Activated T-cell treated with anti-CD3 and anti-CD28 coated beads for 4 hours (primary cell): ENCODE results near the gene TMEM80.

Experiments
- DNase-seq: peaks from one replicate; pipeline ENCODE4 v3.0.0-alpha.2; 2020

Gene TMEM80

GRCh38 chr11:748007-748359, 52.4 kb downstream of the TMEM80 start:
- no peak for DNase-seq

- no peak for DNase-seq
These were observed 54.1 kb downstream of the TMEM80 start for GRCh38 chr11:749731-750130.
